Right lobe of liver (tissue), 4 donors: ENCODE data around the gene CPSF7.

Source experiments
- CTCF ChIP-seq, 4 donors: fragments of 200-600 bp in 3 of 4; fragments of 450-650 bp in 1 of 4; IDR thresholded peaks; one replicate each; pipeline versions ENCODE4 v1.5.1 to v1.8.0; 2016 to 2022; ENCODE audit warnings: antibody characterized with exemption in 4 of 4, mild to moderate bottlenecking in 2 of 4
- POLR2A ChIP-seq: fragments of 450-650 bp; IDR thresholded peaks from one replicate; pipeline ENCODE4 v1.6.1; 2017; ENCODE audit warnings: antibody characterized with exemption, mild to moderate bottlenecking
- donor health status: DM: no; HTN: no; CAD: no.
- donor health status: DM: no; HTN: no; CAD: no.
- donor health status: DM: no; HTN: yes; CAD: no.

GRCh38 chr11:61370349-61371005 is 59.3 kb downstream of the CPSF7 start:
- TF ChIP-seq CTCF (IDR thresholded peaks at IDR 0.05) (no peak), POLR2A (no peak)
